HG03135 (cell line): ENCODE data around the gene DIS3L2.
"Not testable (repeated sequence)": the region's sequence is repeated elsewhere in the genome, so short reads cannot be mapped to it uniquely, and the experiment has no call there.

Experiments
- ATAC-seq: cut with Tn5 transposase; IDR thresholded peaks from one replicate; pipeline ENCODE4 v1.9.1; 2021; ENCODE audit warnings: mild to moderate bottlenecking, moderate library complexity; ENCODE audit not compliant: unreplicated experiment

The DIS3L2 gene

DNA sequence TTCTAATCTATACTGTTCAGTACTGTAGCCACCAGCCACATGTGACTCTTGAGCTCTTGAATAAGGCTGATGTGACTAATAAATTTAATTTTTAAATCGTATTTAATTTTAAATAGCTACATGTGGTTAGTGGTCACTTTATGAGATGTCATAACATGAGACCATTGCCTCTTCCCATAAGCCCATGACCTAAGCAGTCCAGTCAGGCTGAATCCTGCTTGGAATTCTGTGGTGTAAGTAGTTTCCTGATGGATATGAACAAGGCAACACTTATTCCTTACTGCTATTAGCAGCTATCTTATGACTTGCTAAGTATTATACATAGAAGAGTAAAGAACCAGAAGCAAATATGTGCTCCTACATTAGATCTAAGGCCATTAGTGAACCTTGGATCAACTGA lies 150.0 kb downstream of the DIS3L2 start:
- no peak for ATAC-seq

DNA sequence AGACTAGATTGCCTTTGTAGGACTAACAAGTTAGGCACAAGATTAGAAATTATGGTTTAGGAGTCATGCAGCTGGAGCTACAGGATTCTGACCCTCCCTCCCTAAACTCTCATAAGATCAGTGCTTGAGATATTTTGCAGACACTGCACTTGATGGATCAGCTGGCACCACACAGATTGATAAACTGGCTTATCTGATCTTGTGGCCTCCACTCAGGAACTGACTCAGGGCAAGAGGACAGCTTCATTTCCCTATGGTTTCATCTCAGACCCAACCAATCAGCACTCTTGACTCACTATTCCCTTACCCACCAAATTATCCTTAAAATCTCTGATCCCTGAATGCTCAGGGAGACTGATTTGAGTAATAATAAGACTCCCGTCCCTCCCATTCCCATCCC lies 152.3 kb downstream of the DIS3L2 start:
- no peak for ATAC-seq

DNA sequence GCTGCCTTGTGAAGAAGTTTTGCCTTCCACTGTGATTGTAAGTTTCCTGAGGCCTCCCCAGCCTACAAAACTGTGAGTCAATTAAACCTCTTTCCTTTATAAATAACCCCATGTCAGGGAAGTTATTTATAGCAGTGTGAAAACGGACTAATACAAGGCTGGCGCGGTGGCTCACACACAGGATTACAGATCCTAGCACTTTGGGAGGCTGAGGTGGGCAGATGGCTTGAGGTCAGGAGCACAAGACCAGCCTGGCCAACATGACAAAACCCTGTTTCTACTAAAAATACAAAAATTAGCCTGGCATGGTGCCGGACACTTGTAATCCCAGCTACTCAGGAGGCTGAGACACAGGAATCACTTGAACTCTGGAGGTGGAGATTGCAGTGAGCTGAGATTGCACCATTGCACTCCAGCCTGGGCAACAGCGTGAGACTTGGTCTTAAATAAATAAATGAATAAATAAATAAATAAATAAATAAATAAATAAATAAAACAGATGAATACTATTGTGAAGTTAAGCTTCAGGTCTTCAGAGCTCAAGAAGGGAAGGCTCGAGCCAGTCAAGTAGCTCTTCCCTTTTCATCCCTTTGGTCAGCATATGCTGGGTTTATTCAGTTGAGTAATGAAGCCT lies 154.3 kb downstream of the DIS3L2 start:
- ATAC-seq: not testable (repeated sequence)

DNA sequence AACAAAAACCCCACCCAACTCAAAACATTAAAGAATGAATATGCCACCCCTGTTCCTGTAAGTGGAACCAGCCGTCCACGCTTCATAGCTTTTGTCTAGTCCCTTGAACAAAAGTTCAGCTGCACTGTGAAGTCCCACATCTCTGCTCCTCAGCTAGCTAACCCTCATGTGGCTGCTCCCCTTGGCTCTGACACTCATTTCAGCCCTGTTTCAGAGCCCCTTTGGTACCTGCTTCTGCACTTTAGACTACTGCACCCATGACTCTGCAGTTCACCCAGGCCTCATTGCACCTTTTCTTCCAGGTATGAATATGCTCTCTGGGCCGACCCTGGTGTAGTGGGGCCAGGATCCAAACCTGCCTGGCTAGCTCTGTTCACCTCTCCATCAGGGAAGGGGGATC lies 155.3 kb downstream of the DIS3L2 start:
- ATAC-seq: no peak

DNA sequence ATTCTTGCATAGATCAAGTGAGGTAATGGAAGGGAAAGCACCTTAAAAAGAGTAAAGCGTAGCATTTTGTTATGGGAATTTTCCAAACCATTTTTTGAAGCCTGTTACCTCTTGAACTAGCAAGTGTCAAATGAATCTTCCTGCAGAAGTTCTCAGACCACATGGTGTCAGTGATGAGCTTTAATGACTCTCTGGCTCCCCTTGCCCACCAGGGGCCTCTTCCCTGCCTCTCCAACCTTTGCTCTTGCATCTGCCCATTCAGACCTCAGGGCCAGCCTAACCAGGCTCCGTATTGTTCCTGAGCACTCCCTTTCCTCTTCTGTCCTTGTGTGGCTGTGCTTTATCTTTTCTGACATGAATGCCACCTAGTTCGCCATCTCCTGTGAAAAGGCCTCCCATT lies 155.9 kb downstream of the DIS3L2 start:
- no peak for ATAC-seq

DNA sequence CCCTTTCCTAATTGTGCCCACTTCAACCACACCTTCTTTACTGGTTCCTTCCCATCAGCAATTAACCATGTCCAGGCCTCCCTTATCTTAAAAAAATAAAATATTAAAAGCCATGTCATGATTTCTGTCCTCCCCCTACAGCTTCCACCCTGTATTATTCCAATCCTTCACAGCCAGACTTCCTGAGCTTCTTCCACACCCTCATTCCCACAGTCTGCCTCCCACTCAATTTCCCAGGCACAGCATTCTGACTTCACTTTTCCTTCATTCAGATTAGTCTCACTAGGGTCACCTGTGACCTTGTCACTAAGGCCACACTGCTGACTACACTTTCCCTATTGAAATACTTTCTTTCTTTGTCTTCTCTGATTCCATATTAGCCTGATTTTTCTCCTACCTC lies 159.4 kb downstream of the DIS3L2 start:
- no peak for ATAC-seq

DNA sequence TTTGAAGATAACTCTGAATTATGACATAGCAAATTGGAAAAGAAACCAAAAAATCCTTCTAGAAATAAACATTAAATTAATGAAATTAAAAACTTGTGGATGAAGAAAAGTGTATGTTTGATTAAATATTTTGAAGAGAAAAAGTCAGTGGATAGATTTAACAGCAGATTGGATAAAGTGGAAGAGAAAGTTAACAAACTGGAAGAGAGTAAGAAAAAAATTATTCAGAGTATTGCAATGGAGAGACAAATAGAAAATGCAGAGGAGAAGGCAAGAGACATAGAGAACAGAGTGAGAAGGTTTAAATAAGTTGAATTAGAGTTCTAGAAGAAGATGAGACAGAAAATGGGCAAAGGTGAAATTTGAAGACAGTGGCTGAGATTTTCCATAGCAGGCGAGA lies 162.8 kb downstream of the DIS3L2 start:
- no peak for ATAC-seq

DNA sequence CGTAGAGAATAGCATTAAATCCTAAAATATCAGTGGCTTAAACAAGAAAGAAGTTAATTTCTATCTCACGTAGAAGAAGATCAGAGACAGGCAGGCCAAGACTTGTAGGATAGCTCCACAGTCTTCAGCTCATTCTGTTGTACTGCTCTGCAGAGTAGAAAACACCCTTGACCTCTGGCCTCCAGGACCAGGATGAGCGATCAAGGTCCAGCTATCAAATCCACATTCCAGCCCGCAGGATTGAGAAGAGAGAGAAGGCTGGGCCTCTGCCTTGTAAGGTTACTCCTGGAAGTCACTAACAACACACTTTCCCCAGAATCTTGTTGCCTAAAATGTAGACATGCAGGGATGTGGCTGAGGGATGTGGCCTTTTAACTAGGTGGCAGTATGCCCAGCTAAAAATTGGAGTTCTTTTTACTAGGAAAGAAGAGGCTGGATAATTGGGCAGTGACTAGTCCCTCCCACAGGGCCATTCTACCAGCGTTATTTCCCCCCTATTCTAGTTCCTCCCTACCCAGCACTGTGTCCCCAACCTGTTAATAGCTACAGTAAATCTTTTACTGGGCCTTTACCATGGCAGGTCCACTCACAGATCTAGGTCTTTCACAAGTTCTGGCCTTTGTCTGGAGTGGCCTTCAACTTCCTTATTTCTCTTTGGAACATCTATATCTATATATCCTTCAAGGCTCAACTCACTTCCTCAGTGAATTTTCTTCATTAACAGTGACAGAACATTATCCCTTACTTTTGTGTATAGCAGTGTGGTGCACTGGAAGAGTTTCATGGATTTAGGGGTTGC lies 165.0 kb downstream of the DIS3L2 start:
- ATAC-seq: no peak

DNA sequence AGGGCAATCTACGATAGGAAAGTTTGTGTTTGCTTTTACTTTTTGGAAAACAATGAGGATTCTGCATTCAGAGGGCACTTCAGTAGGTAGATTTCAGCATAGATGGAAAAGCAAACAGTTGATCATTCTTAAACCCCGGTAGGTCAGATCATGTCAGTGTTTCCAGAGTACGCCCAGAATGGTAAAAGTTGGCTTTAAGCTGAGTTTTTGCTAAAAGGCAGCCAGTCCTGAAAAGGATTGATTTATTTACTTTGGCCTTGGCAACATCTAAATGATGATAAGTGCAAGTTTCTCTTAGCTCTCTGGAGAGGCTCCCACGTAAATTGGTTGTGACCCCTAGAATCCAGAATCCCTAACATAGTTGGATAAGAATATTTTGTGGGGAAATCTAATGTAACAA lies 168.0 kb downstream of the DIS3L2 start:
- ATAC-seq: no peak

DNA sequence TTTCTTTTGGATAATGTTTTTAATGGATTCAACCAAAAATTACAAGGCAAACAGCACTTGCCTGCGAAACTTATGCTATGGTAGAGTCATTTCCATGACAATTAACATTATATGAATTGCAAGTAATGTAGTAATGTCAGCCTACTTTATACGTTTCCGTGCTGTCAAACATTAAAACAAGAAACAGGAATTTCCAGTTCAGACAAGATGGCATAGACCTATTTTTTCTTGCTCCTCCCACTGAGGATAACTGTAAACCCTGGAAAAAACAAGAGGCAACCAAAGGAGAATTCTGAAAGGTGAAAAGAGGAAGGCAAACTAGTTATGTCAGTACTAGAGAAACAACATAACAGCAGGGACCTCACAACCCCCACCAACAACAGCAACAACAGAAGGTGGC lies 170.7 kb downstream of the DIS3L2 start:
- ATAC-seq: no peak

DNA sequence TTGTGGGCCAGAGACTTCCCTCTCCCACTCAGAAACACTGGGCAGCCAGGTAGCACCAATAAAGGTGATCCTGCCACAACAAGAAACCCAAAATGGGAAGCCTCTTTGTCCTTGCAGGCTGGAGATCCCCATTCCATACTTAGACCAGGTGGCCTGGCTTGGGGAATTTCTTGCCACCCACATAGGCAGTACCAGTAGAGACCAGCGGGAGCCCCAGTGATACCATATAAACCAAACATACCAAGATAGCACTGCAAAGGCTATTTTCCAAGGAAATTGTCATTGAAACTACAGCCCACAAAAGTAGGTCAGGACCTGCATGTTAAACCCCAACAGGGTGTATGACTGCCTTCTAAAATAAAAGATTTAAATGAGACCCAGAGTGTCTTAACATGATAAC lies 171.6 kb downstream of the DIS3L2 start:
- no peak for ATAC-seq

DNA sequence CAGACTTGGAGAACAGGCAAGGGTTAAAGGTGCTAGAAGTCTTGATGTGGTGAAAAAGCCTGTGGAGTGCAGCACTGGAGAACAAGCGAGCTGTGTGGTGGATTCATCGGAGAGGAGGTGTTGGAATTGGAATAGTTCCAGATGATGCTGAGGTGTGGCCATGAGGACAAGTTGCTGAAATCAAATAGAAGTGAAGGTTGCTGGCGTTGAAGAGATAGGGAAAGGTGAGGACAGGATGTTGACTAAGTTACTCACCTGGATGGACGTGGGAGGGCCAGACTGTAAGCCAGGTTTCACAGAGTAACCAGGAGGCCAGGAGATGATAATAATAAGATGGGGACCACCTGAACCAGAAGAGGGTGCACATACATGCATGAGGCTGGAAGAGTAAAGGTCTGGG lies 173.4 kb downstream of the DIS3L2 start:
- ATAC-seq: no peak

DNA sequence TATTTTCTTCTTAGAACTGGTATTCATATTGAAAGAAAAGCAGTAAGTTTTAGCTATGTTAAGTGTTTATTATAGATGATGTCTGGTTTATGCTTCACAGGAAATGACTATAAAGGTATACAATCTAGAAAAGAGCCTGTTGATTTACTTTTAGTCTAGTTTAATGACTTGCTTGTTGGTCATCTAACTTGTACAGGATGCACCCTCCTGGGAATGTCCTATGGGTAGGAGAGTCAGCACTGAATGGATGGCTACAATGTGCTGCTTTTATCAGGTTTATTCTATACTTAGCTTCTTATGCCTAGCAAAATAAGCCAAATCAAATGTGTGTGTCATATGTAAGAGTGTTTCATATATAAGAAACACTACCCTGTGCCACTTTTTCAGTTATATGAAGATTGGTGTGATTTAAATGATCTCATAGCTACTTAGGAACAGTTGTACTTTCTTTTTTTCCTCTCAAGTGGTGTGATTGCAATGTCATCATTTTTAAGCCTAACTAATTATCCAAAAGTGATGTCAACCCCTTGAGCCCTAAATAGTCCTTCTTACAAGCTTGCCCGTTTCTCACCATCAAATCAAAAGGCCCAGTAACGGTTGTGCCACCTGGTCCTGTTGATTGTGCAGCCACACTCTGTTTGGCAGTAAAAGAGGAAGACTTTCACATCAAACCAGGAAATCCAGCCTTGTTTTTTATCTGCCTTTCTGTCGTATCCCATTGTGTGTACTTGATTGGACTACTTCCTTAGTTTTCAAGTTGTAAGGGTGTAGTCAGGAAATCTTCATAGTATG lies 176.0 kb downstream of the DIS3L2 start:
- ATAC-seq: no peak

DNA sequence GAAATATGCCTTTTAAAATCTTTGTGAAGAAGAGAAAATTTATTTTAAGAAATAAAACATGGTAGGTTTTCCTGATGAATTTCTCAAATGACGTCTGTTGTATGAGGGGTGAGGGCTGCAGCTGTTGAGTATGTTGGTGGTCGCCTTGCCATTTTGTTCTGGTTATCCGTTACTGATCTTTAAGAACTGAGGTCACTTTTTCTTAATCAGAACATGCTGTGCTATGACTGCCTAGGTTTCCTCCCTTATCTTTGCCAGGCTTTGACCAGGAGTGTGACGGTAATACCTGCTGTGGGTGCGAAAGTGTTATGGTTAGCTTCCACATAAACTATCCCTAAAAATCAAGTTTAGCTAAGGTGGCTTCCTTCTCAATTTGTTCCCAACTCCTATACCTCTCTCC lies 176.9 kb downstream of the DIS3L2 start:
- no peak for ATAC-seq

DNA sequence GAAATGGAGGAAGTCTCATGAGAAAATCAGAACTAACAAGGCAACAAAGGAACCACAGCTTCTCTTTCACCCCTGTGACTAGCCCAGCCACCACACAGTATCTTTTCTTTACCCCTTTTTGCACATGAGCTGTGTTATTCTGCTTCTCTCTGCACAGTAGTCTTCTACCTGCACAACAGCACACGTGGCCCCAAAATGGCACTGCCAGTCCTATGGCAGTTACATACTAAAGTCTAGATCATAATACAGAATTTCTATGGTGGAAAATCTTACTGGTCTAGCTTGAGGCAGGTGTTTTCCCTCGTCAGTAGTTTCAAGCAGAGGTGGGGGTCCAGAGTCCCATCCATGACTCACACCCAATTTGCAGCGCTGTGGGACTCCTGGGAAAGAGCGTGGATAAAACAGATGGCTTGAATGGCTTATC lies 177.7 kb downstream of the DIS3L2 start:
- no peak for ATAC-seq

DNA sequence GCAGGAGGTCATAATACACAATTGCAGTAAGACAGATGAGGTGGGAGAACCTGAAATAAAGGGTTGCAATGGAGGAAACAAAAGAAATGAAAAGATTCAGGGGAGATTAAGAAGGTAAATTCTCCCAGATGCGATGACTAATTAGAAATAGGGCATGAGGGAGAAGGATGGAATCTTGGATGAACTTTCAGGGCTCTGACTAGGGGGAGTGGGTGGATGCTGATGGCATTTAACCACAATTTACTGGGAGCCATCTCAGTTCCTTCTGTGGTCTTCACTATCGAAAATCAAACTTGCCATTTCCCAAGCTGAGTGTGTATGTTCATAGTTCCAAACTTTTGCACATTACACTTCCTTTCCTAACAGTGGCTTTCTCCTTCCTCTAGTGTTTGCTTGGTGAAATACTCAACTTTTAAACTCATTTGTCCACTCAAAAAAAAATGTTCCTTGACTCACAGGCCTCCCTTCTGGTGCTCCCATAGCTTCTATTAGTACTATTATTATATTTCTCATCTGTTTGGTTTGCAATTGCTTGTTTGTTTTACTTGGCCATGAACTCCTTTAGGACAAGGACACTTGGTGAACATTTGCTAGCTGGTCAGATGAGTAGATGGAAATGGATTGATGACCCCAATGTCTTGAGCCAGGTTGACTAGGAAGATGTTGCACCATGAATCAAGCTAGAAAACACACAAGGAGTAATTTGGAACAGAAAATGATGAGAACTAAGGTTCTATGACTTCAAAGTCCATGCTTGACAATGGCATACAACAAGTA lies 178.5 kb downstream of the DIS3L2 start:
- no peak for ATAC-seq

DNA sequence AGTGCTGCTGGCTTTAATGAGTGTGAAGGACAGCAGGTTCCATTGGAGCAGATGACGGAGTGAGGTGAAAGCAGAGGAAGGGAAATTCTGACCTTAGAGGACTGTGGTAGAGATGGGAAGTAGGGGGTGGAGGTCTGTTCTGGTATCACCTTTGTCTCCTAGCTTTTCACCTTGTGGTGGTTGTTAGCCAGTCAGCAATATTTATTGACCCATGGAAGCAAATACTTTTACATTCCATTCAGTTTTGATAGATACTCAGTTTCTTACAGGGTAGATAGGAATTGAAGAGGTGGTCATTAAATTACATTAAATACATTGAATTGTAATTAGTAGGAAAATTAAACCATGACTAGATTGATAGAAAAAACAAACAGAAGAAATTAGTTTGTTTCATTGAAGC lies 180.1 kb downstream of the DIS3L2 start:
- no peak for ATAC-seq

DNA sequence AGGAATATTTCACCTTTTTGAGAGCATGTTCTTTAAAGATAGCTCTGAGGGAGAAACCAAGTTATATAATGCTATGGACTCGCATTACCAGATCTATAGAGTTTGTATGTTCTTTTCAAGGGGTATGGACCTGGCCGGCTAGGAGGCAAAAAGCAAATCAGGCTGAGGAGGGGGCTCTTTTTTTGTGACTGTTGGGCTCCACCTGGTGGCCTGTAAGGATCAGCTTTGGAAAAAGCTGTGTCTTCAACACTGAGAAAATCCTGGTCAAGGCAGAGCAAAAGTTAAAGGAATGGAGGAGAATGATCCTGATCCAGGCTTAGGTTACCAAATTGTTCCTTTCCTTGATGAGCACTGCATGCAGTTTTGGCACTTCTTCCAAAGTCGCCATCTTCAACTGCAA lies 180.5 kb downstream of the DIS3L2 start:
- no peak for ATAC-seq

DNA sequence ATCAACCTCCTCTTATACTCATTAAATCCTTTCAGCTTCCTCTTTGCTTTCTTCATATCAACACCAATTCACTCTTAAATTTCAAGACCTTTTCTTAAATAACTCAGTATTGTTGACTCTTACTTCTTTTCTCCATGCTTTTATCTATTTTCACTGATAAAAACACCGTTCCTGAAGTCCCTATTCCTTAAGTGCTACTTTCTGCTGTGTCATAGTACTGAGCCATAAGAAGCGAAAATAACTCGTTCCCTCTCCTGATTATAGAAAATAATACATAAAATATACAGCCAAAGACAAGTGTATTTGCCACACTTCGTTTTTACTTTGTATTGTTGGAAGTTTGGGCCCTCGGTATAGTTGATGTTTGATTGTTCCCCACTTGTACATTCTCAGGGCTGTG lies 181.0 kb downstream of the DIS3L2 start:
- no peak for ATAC-seq

DNA sequence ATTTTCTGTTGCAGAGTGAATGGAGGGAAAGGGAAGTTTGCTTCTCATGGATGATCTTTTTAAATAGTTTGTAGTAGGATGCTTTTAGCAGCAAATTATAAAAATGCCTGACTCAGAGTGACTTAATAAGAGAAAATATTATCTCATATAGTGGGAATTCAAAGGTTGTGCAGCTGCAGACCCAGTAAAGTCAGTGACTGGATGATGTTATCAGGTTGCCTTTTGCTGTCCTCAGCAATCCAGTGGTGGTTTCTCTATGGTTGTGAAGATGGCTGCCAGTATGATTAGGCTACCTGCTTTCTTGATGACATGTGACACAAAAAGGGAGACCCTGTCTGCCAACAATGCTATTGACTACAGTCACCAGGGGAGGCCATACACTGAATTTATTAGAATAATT lies 184.8 kb downstream of the DIS3L2 start:
- no peak for ATAC-seq

DNA sequence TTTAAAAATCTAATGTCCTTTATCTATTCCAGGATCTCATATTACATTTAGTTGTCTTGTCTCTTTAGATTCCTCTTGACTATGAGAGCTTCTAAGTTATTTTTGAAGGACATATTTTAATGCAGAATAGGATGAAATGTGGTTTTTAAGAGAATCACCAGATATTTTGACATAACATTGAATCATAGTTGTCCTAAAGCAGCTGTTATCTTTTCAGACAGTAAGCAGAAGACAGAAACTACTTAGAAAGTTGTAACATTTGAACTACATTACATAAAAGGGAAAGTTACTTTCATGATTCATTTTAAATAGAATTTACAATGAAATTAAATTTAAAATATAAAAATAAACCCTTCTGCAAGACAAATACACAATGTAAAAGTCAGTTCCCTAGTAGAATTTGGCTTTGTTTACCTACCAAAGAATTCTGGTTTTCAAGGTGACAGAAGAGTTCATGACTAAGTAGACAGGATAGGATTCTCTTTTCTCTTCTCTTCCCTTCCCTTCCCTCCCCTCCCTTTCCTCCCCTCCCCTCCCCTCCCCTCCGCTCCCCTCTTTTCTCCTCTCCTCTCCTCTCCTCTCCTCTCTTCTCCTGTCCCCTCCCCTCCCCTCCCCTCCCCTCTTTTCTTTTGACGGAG lies 186.0 kb downstream of the DIS3L2 start:
- no peak for ATAC-seq
